Superior temporal gyrus (tissue), 1 donor: ENCODE results near the gene ZNF576.
"Not testable (repeated sequence)": the region's sequence is repeated elsewhere in the genome, so short reads cannot be mapped to it uniquely, and the experiment has no call there.

Experiments
- DNase-seq: peaks from one replicate; pipeline ENCODE4 v3.0.0-alpha.2; 2016; ENCODE audit errors: extremely low spot score

The ZNF576 gene

GRCh38 chr19:43625918-43626579 is 29.7 kb downstream of the ZNF576 start:
- no peak for DNase-seq

- no peak for DNase-seq
These were observed 30.4 kb downstream of the ZNF576 start for GRCh38 chr19:43626838-43627237.

GRCh38 chr19:43628646-43629326 is 32.4 kb downstream of the ZNF576 start:
- no peak for DNase-seq

GRCh38 chr19:43631491-43631890 is 35.1 kb downstream of the ZNF576 start:
- no peak for DNase-seq

- DNase-seq: no peak
These were observed 37.1 kb downstream of the ZNF576 start for GRCh38 chr19:43633520-43633919.

GRCh38 chr19:43634068-43634467 is 37.7 kb downstream of the ZNF576 start:
- peak; percentile 40 for DNase-seq

GRCh38 chr19:43634506-43634871 is 38.1 kb downstream of the ZNF576 start:
- DNase-seq: peak; percentile 64

GRCh38 chr19:43634872-43635560 is 38.6 kb downstream of the ZNF576 start:
- DNase-seq: peak; percentile 81

GRCh38 chr19:43635561-43635940 is 39.2 kb downstream of the ZNF576 start:
- not testable (repeated sequence) for DNase-seq

GRCh38 chr19:43636121-43636683 is 39.8 kb downstream of the ZNF576 start:
- DNase-seq: peak; percentile 70

GRCh38 chr19:43638214-43638994 is 42.0 kb downstream of the ZNF576 start:
- DNase-seq: no peak

GRCh38 chr19:43638995-43639518 is 42.7 kb downstream of the ZNF576 start:
- no peak for DNase-seq

- no peak for DNase-seq
These were observed 43.4 kb downstream of the ZNF576 start, which contains the start of gene CADM4 for GRCh38 chr19:43639519-43640423. Gene CADM4, minus strand, starts transcription at chr19:43639850. Its CDS starts 60 bp downstream, at chr19:43639790.

GRCh38 chr19:43640424-43640757 is 44.0 kb downstream of the ZNF576 start:
- no peak for DNase-seq

- DNase-seq: no peak
These were observed 44.9 kb downstream of the ZNF576 start for GRCh38 chr19:43641333-43641732.

- DNase-seq: no peak
These were observed 46.1 kb downstream of the ZNF576 start for GRCh38 chr19:43642531-43642930.

- DNase-seq: no peak
These were observed 46.9 kb downstream of the ZNF576 start for GRCh38 chr19:43643326-43643725.

GRCh38 chr19:43644181-43644580 is 47.8 kb downstream of the ZNF576 start:
- DNase-seq: no peak

GRCh38 chr19:43648633-43649032 is 52.2 kb downstream of the ZNF576 start:
- DNase-seq: no peak

GRCh38 chr19:43649514-43649913 is 53.1 kb downstream of the ZNF576 start:
- no peak for DNase-seq

- not testable (repeated sequence) for DNase-seq
These were observed 53.9 kb downstream of the ZNF576 start for GRCh38 chr19:43650276-43650675.
